ENCODE measurements around the gene IFFO2.

Gene IFFO2

DNA sequence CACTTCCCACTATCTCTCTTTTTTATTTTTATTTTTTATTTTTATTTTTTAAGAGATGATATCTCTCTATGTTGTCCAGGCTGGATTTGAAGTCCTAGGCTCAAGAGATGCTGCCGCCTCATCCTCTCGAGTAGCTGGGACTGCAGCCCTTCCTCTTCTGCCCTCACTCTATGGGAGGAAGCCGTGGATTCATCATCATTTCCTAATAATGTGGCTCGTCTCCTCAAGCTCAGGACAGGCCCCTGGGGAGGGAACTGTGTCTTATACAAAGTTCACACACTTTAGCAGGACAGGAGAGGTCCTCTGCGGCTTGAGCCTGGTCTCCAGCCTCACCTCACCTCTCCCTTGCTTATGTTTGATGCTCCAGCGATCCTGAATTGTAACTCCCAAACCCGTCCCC lies 16.5 kb upstream of the IFFO2 start:
- no peak overlapping the region for H3K4me3 ChIP-seq (ENCODE audit: low read depth, low read length)
- H3K14ac ChIP-seq (ENCODE audit: low read length), result no peak overlapping the region
- no peak overlapping the region for H3K4me2 ChIP-seq (ENCODE audit: low read length)
- no peaks in the 10 kb centered on the region for H3K9me3 ChIP-seq (ENCODE audit: insufficient read depth, low read depth, low read length)
- no CpG with 5 or more reads among the region's 7 CpGs for WGBS (ENCODE audit: extremely low coverage, insufficient coverage, insufficient read length)
- H3K79me1 ChIP-seq (ENCODE audit: low read length), result no peaks in the 10 kb centered on the region
- no peak overlapping the region for H2AK5ac ChIP-seq (ENCODE audit: low read length)
- no peak overlapping the region for H3K27ac ChIP-seq (ENCODE audit: low read depth, low read length)
- H4K8ac ChIP-seq (ENCODE audit: low read depth, low read length), result no peak overlapping the region
- no peak overlapping the region for H2BK12ac ChIP-seq (ENCODE audit: low read length)
- no peaks in the 10 kb centered on the region for H3K79me2 ChIP-seq (ENCODE audit: control insufficient read depth, insufficient read depth, low read length, poor library complexity)
- H2BK120ac ChIP-seq (ENCODE audit: insufficient read depth, low read length, poor library complexity), result no peak overlapping the region
- no peak overlapping the region for H3K4ac ChIP-seq (ENCODE audit: low read depth, low read length)
- H2AFZ ChIP-seq (ENCODE audit: insufficient read depth, low read length, poor library complexity), result no peak overlapping the region
- H2BK5ac ChIP-seq (ENCODE audit: low read depth, low read length, poor library complexity), result no peak overlapping the region
- no peaks in the 10 kb centered on the region for H3K36me3 ChIP-seq (ENCODE audit: control insufficient read depth in 1 of 2, insufficient read depth in 2 of 2, low read length in 2 of 2)
- H3K9ac ChIP-seq (ENCODE audit: low read length), result no peak overlapping the region
- no peaks in the 10 kb centered on the region for H3K27me3 ChIP-seq (ENCODE audit: insufficient read depth, low read length)
- no peak overlapping the region for H4K91ac ChIP-seq (ENCODE audit: low read depth, low read length)
- no peak overlapping the region for H4K12ac ChIP-seq (ENCODE audit: low read depth, low read length)
- no peak for DNase-seq
- no peaks in the 10 kb centered on the region for H3K4me1 ChIP-seq (ENCODE audit: control insufficient read depth in 1 of 2, insufficient read depth in 2 of 2, low read length in 2 of 2)
- no peak overlapping the region for H3K23ac ChIP-seq (ENCODE audit: low read length)
- H3K18ac ChIP-seq (ENCODE audit: low read length), result no peak overlapping the region

DNA sequence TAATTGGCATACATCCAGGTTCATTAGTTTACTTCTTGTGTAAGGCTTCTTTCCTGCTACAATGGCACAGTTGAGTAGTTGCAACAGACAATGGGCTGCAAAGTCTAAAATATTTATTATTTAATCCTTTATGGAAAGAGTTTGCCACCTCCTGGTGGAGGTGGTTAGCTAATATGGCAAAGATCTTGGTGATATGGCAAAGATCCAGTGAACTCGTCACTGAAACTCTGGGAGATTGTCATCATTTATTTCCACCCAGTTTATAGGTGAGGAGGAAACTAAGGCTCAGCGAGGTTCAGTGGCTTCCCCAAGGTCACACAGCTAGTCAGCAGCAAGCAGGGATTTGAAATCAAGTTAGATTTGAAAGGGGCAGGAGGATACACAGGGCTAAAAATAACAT lies 16.1 kb upstream of the IFFO2 start:
- H3K23ac ChIP-seq (ENCODE audit: low read length), result no peak overlapping the region
- H3K9ac ChIP-seq (ENCODE audit: low read length), result no peak overlapping the region
- DNase-seq, result no peak
- H3K27ac ChIP-seq (ENCODE audit: low read depth, low read length), result no peak overlapping the region
- H4K91ac ChIP-seq (ENCODE audit: low read depth, low read length), result no peak overlapping the region
- no peak overlapping the region for H2BK120ac ChIP-seq (ENCODE audit: insufficient read depth, low read length, poor library complexity)
- H4K8ac ChIP-seq (ENCODE audit: low read depth, low read length), result no peak overlapping the region
- no peak overlapping the region for H2BK12ac ChIP-seq (ENCODE audit: low read length)
- H3K4me2 ChIP-seq (ENCODE audit: low read length), result no peak overlapping the region
- H3K18ac ChIP-seq (ENCODE audit: low read length), result no peak overlapping the region
- no peaks in the 10 kb centered on the region for H3K4me1 ChIP-seq (ENCODE audit: control insufficient read depth in 1 of 2, insufficient read depth in 2 of 2, low read length in 2 of 2)
- H3K4ac ChIP-seq (ENCODE audit: low read depth, low read length), result no peak overlapping the region
- no peak overlapping the region for H2BK5ac ChIP-seq (ENCODE audit: low read depth, low read length, poor library complexity)
- H2AK5ac ChIP-seq (ENCODE audit: low read length), result no peak overlapping the region
- no peaks in the 10 kb centered on the region for H3K36me3 ChIP-seq (ENCODE audit: control insufficient read depth in 1 of 2, insufficient read depth in 2 of 2, low read length in 2 of 2)
- no peak overlapping the region for H2AFZ ChIP-seq (ENCODE audit: insufficient read depth, low read length, poor library complexity)
- H3K79me1 ChIP-seq (ENCODE audit: low read length), result no peaks in the 10 kb centered on the region
- WGBS (ENCODE audit: extremely low coverage, insufficient coverage, insufficient read length), result no CpG with 5 or more reads among the region's 2 CpGs
- H3K4me3 ChIP-seq (ENCODE audit: low read depth, low read length), result no peak overlapping the region
- H3K14ac ChIP-seq (ENCODE audit: low read length), result no peak overlapping the region
- no peaks in the 10 kb centered on the region for H3K27me3 ChIP-seq (ENCODE audit: insufficient read depth, low read length)
- H3K79me2 ChIP-seq (ENCODE audit: control insufficient read depth, insufficient read depth, low read length, poor library complexity), result no peaks in the 10 kb centered on the region
- no peaks in the 10 kb centered on the region for H3K9me3 ChIP-seq (ENCODE audit: insufficient read depth, low read depth, low read length)
- H4K12ac ChIP-seq (ENCODE audit: low read depth, low read length), result no peak overlapping the region

- H2AFZ ChIP-seq (ENCODE audit: insufficient read depth, low read length, poor library complexity), result no peak overlapping the region
- no peak overlapping the region for H2AK5ac ChIP-seq (ENCODE audit: low read length)
- H3K4me2 ChIP-seq (ENCODE audit: low read length), result no peak overlapping the region
- no CpG with 5 or more reads among the region's 4 CpGs for WGBS (ENCODE audit: extremely low coverage, insufficient coverage, insufficient read length)
- H3K27me3 ChIP-seq (ENCODE audit: insufficient read depth, low read length), result no peaks in the 10 kb centered on the region
- no peak overlapping the region for H2BK5ac ChIP-seq (ENCODE audit: low read depth, low read length, poor library complexity)
- H3K27ac ChIP-seq (ENCODE audit: low read depth, low read length), result no peak overlapping the region
- H4K12ac ChIP-seq (ENCODE audit: low read depth, low read length), result no peak overlapping the region
- H3K4ac ChIP-seq (ENCODE audit: low read depth, low read length), result no peak overlapping the region
- no peak overlapping the region for H3K23ac ChIP-seq (ENCODE audit: low read length)
- H3K36me3 ChIP-seq (ENCODE audit: control insufficient read depth in 1 of 2, insufficient read depth in 2 of 2, low read length in 2 of 2), result no peaks in the 10 kb centered on the region
- no peak overlapping the region for H3K4me3 ChIP-seq (ENCODE audit: low read depth, low read length)
- no peak overlapping the region for H4K8ac ChIP-seq (ENCODE audit: low read depth, low read length)
- no peak overlapping the region for H2BK12ac ChIP-seq (ENCODE audit: low read length)
- no peaks in the 10 kb centered on the region for H3K79me2 ChIP-seq (ENCODE audit: control insufficient read depth, insufficient read depth, low read length, poor library complexity)
- H3K9ac ChIP-seq (ENCODE audit: low read length), result no peak overlapping the region
- H3K18ac ChIP-seq (ENCODE audit: low read length), result no peak overlapping the region
- H3K9me3 ChIP-seq (ENCODE audit: insufficient read depth, low read depth, low read length), result no peaks in the 10 kb centered on the region
- peak; percentile 60 to 79 for DNase-seq
- H2BK120ac ChIP-seq (ENCODE audit: insufficient read depth, low read length, poor library complexity), result no peak overlapping the region
- no peaks in the 10 kb centered on the region for H3K79me1 ChIP-seq (ENCODE audit: low read length)
- H3K14ac ChIP-seq (ENCODE audit: low read length), result no peak overlapping the region
- H3K4me1 ChIP-seq (ENCODE audit: control insufficient read depth in 1 of 2, insufficient read depth in 2 of 2, low read length in 2 of 2), result peaks cover 4% of the 10 kb centered on the region in 2 experiments
- H4K91ac ChIP-seq (ENCODE audit: low read depth, low read length), result no peak overlapping the region
Measured at GRCh38 chr1:18970762-18971161, 14.3 kb upstream of the IFFO2 start.

DNA sequence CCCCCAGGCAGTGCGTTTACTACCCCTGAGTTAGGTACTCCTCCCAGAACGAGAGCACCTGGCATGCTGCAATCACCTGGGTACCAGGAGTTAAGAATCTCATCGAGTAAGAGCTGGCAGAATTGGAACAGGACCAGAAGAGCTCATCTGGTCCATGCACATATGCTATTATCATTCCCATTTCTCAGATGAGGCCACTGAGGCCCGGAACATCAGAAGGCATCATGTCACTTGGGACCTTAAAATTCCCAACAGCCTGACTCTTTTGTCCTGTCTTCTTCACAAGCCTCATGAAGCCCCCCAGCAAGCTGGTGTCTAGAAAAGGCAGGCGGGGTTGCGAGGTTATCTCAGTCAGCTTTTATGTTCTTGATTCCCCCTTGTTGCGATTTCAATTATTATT lies 13.9 kb upstream of the IFFO2 start:
- Histone ChIP-seq H3K14ac (ENCODE audit: low read length) (no peak overlapping the region), H3K4ac (ENCODE audit: low read depth, low read length) (no peak overlapping the region), H4K8ac (ENCODE audit: low read depth, low read length) (no peak overlapping the region), H3K79me2 (ENCODE audit: control insufficient read depth, insufficient read depth, low read length, poor library complexity) (no peaks in the 10 kb centered on the region), H2BK5ac (ENCODE audit: low read depth, low read length, poor library complexity) (no peak overlapping the region), H3K9me3 (ENCODE audit: insufficient read depth, low read depth, low read length) (no peaks in the 10 kb centered on the region), H3K9ac (ENCODE audit: low read length) (no peak overlapping the region), H2AFZ (ENCODE audit: insufficient read depth, low read length, poor library complexity) (no peak overlapping the region), H3K79me1 (ENCODE audit: low read length) (no peaks in the 10 kb centered on the region), H2BK120ac (ENCODE audit: insufficient read depth, low read length, poor library complexity) (no peak overlapping the region), H3K4me1 (ENCODE audit: control insufficient read depth in 1 of 2, insufficient read depth in 2 of 2, low read length in 2 of 2) (peaks cover 8% of the 10 kb centered on the region in 2 experiments), H2AK5ac (ENCODE audit: low read length) (no peak overlapping the region), H4K91ac (ENCODE audit: low read depth, low read length) (no peak overlapping the region), H4K12ac (ENCODE audit: low read depth, low read length) (no peak overlapping the region), H3K4me2 (ENCODE audit: low read length) (no peak overlapping the region), H2BK12ac (ENCODE audit: low read length) (no peak overlapping the region), H3K18ac (ENCODE audit: low read length) (no peak overlapping the region), H3K27me3 (ENCODE audit: insufficient read depth, low read length) (no peaks in the 10 kb centered on the region), H3K23ac (ENCODE audit: low read length) (no peak overlapping the region), H3K27ac (ENCODE audit: low read depth, low read length) (no peak overlapping the region), H3K36me3 (ENCODE audit: control insufficient read depth in 1 of 2, insufficient read depth in 2 of 2, low read length in 2 of 2) (no peaks in the 10 kb centered on the region), H3K4me3 (ENCODE audit: low read depth, low read length) (no peak overlapping the region)
- DNase-seq, result no peak
- WGBS (ENCODE audit: extremely low coverage, insufficient coverage, insufficient read length), result no CpG with 5 or more reads among the region's 7 CpGs

Measured in trophoblast cell (in vitro differentiated cells and primary cell).